Activated T-helper 2 cell treated with anti-CD3 and anti-CD28 coated beads, Interferon-gamma antibody, Interleukin-2, Interleukin-4, amounts not matched to agents 10 μg/mL and 5 μg/mL and 100 μg/mL, durations not matched to agents 14 hours and 24 hours and 36 hours (primary cell): ENCODE measurements around the gene EBF3. TPM values are rescaled to one million over a fixed set of nuclear protein-coding genes. Genes with fewer than 3 reads are reported as not detected.

Experiments
- DNase-seq: peaks from one replicate; pipeline ENCODE4 v3.0.0; 2021; ENCODE audit warnings: low spot score
- H3K27ac Mint-ChIP-seq: one replicate; pipeline ENCODE4 v1.8.0; 2021; ENCODE audit warnings: mixed read lengths
- H3K27me3 Mint-ChIP-seq: one replicate; pipeline ENCODE4 v1.8.0; 2021; ENCODE audit warnings: low read depth, mixed read lengths
- H3K36me3 Mint-ChIP-seq: one replicate; pipeline ENCODE4 v1.8.0; 2021; ENCODE audit warnings: low read depth, mixed read lengths
- H3K4me1 Mint-ChIP-seq: one replicate; pipeline ENCODE4 v1.8.0; 2021; ENCODE audit warnings: low read depth, mixed read lengths
- H3K4me3 Mint-ChIP-seq: one replicate; pipeline ENCODE4 v1.8.0; 2021; ENCODE audit warnings: low read depth, mild to moderate bottlenecking, moderate library complexity, mixed read lengths
- H3K9me3 Mint-ChIP-seq: one replicate; pipeline ENCODE4 v1.8.0; 2021; ENCODE audit warnings: mixed read lengths
- intact Hi-C: fragments of 100-400 bp; cut with micrococcal nuclease; formaldehyde crosslinking; loops from one replicate; pipeline ENCODE4 v1.15.1; 2023
- total RNA-seq: library from RNA; stranded (reverse); gene quantifications from 2 replicates; pipeline ENCODE4 v1.2.3, GENCODE V29; 2022

Gene EBF3
- total RNA-seq, 1 donor from 2014 or later, result not detected

GRCh38 chr10:129910861-129911260, 53.2 kb downstream of the EBF3 start:
- no peaks in the 10 kb centered on the region for H3K4me1 Mint-ChIP-seq
- intact Hi-C loops, result no loop called here
- no peaks in the 10 kb centered on the region for H3K9me3 Mint-ChIP-seq
- no peaks in the 10 kb centered on the region for H3K27me3 Mint-ChIP-seq
- no peak for DNase-seq
- no peak overlapping the region for H3K4me3 Mint-ChIP-seq
- H3K27ac Mint-ChIP-seq, result no peak overlapping the region
- no peaks in the 10 kb centered on the region for H3K36me3 Mint-ChIP-seq

- H3K36me3 Mint-ChIP-seq, result no peaks in the 10 kb centered on the region
- no peaks in the 10 kb centered on the region for H3K9me3 Mint-ChIP-seq
- no peaks in the 10 kb centered on the region for H3K4me1 Mint-ChIP-seq
- DNase-seq, result no peak
- intact Hi-C loops, result no loop called here
- H3K27ac Mint-ChIP-seq, result no peak overlapping the region
- H3K27me3 Mint-ChIP-seq, result no peaks in the 10 kb centered on the region
- H3K4me3 Mint-ChIP-seq, result no peak overlapping the region
Measured at GRCh38 chr10:129909531-129910256, 54.4 kb downstream of the EBF3 start.

- H3K27ac Mint-ChIP-seq, result no peak overlapping the region
Measured at GRCh38 chr10:129909080-129909479, 55.0 kb downstream of the EBF3 start.

GRCh38 chr10:129908406-129908805, 55.7 kb downstream of the EBF3 start:
- DNase-seq, result no peak

More at GRCh38 chr10:129909080-129909479, 55.0 kb downstream of the EBF3 start:
- no peaks in the 10 kb centered on the region for H3K36me3 Mint-ChIP-seq
- H3K27me3 Mint-ChIP-seq, result no peaks in the 10 kb centered on the region
- intact Hi-C loops, result no loop called here
- H3K4me1 Mint-ChIP-seq, result no peaks in the 10 kb centered on the region
- no peaks in the 10 kb centered on the region for H3K9me3 Mint-ChIP-seq
- no peak for DNase-seq
- H3K4me3 Mint-ChIP-seq, result no peak overlapping the region

GRCh38 chr10:129905553-129905952, 58.5 kb downstream of the EBF3 start:
- no peaks in the 10 kb centered on the region for H3K4me1 Mint-ChIP-seq
- H3K4me3 Mint-ChIP-seq, result no peak overlapping the region
- no peaks in the 10 kb centered on the region for H3K9me3 Mint-ChIP-seq
- DNase-seq, result no peak
- H3K36me3 Mint-ChIP-seq, result no peaks in the 10 kb centered on the region
- no peak overlapping the region for H3K27ac Mint-ChIP-seq
- H3K27me3 Mint-ChIP-seq, result peaks cover 2% of the 10 kb centered on the region
- intact Hi-C loops, result no loop called here

More at GRCh38 chr10:129908406-129908805, 55.7 kb downstream of the EBF3 start:
- Mint-ChIP-seq H3K36me3 (no peaks in the 10 kb centered on the region), H3K27ac (no peak overlapping the region), H3K4me1 (no peaks in the 10 kb centered on the region), H3K4me3 (no peak overlapping the region), H3K9me3 (no peaks in the 10 kb centered on the region), H3K27me3 (no peaks in the 10 kb centered on the region)
- intact Hi-C loops, result no loop called here

- H3K36me3 Mint-ChIP-seq, result no peaks in the 10 kb centered on the region
- no peak overlapping the region for H3K4me3 Mint-ChIP-seq
- H3K9me3 Mint-ChIP-seq, result no peaks in the 10 kb centered on the region
- DNase-seq, result no peak
- peaks cover 4% of the 10 kb centered on the region for H3K27me3 Mint-ChIP-seq
- H3K27ac Mint-ChIP-seq, result no peak overlapping the region
- intact Hi-C loops, result no loop called here
- no peaks in the 10 kb centered on the region for H3K4me1 Mint-ChIP-seq
Measured at GRCh38 chr10:129904323-129904722, 59.8 kb downstream of the EBF3 start.

- Mint-ChIP-seq H3K36me3 (no peaks in the 10 kb centered on the region), H3K9me3 (no peaks in the 10 kb centered on the region), H3K4me3 (no peak overlapping the region), H3K27me3 (peaks cover 9% of the 10 kb centered on the region), H3K4me1 (no peaks in the 10 kb centered on the region), H3K27ac (no peak overlapping the region)
- no peak for DNase-seq
- intact Hi-C loops, result no loop called here
Measured at GRCh38 chr10:129901389-129902006, 62.6 kb downstream of the EBF3 start.

GRCh38 chr10:129900825-129901224, 63.2 kb downstream of the EBF3 start:
- no peaks in the 10 kb centered on the region for H3K36me3 Mint-ChIP-seq
- H3K27me3 Mint-ChIP-seq, result peaks cover 9% of the 10 kb centered on the region

GRCh38 chr10:129899276-129900130, 64.6 kb downstream of the EBF3 start:
- H3K4me1 Mint-ChIP-seq, result no peaks in the 10 kb centered on the region
- H3K9me3 Mint-ChIP-seq, result no peaks in the 10 kb centered on the region
- no peak for DNase-seq

More at GRCh38 chr10:129900825-129901224, 63.2 kb downstream of the EBF3 start:
- Mint-ChIP-seq H3K4me3 (no peak overlapping the region), H3K27ac (no peak overlapping the region), H3K9me3 (no peaks in the 10 kb centered on the region), H3K4me1 (no peaks in the 10 kb centered on the region)
- intact Hi-C loops, result no loop called here
- no peak for DNase-seq

GRCh38 chr10:129898706-129899268, 65.3 kb downstream of the EBF3 start:
- Mint-ChIP-seq H3K27me3 (peaks cover 9% of the 10 kb centered on the region), H3K36me3 (no peaks in the 10 kb centered on the region), H3K27ac (no peak overlapping the region), H3K4me3 (no peak overlapping the region), H3K9me3 (no peaks in the 10 kb centered on the region), H3K4me1 (no peaks in the 10 kb centered on the region)
- intact Hi-C loops, result no loop called here
- DNase-seq, result no peak

More at GRCh38 chr10:129899276-129900130, 64.6 kb downstream of the EBF3 start:
- Mint-ChIP-seq H3K27me3 (peaks cover 9% of the 10 kb centered on the region), H3K36me3 (no peaks in the 10 kb centered on the region), H3K4me3 (no peak overlapping the region), H3K27ac (no peak overlapping the region)
- intact Hi-C loops, result no loop called here

- Mint-ChIP-seq H3K27me3 (peaks cover 9% of the 10 kb centered on the region), H3K4me3 (no peak overlapping the region), H3K27ac (no peak overlapping the region), H3K4me1 (no peaks in the 10 kb centered on the region), H3K9me3 (no peaks in the 10 kb centered on the region), H3K36me3 (no peaks in the 10 kb centered on the region)
- no peak for DNase-seq
- intact Hi-C loops, result no loop called here
Measured at GRCh38 chr10:129897871-129898626, 66.0 kb downstream of the EBF3 start.

- intact Hi-C loops, result no loop called here
- no peak overlapping the region for H3K4me3 Mint-ChIP-seq
- no peak overlapping the region for H3K27ac Mint-ChIP-seq
- H3K4me1 Mint-ChIP-seq, result no peaks in the 10 kb centered on the region
- H3K27me3 Mint-ChIP-seq, result peaks cover 9% of the 10 kb centered on the region
- no peak for DNase-seq
- H3K36me3 Mint-ChIP-seq, result no peaks in the 10 kb centered on the region
- no peaks in the 10 kb centered on the region for H3K9me3 Mint-ChIP-seq
Measured at GRCh38 chr10:129896860-129897200, 67.2 kb downstream of the EBF3 start.
